GM08714 (cell line): ENCODE results near the gene FLG.
"Not testable (repeated sequence)": the region's sequence is repeated elsewhere in the genome, so short reads cannot be mapped to it uniquely, and the experiment has no call there.

Experiments
- H3K4me3 ChIP-seq: fragments of 200-500 bp; sonication (Bioruptor generic); 2 replicates; pipeline ENCODE4 v1.5.1; 2014; ENCODE audit warnings: mild to moderate bottlenecking, low read length, inconsistent platforms

The FLG gene

GRCh38 chr1:152303139-152303872, 21.7 kb downstream of the FLG start:
- not testable (repeated sequence) for H3K4me3 ChIP-seq

- not testable (repeated sequence) for H3K4me3 ChIP-seq
These were observed 68.6 kb downstream of the FLG start for GRCh38 chr1:152256394-152256793.
